Fibroblast of skin of left quadriceps (primary cell): ENCODE measurements around the gene KDM2B.

Experiments
- DNase-seq, 2 experiments: peaks; one replicate each; pipeline ENCODE4 v3.0.0-alpha.2; 2013; ENCODE audit warnings: low read depth in 2 of 2

KDM2B gene

DNA sequence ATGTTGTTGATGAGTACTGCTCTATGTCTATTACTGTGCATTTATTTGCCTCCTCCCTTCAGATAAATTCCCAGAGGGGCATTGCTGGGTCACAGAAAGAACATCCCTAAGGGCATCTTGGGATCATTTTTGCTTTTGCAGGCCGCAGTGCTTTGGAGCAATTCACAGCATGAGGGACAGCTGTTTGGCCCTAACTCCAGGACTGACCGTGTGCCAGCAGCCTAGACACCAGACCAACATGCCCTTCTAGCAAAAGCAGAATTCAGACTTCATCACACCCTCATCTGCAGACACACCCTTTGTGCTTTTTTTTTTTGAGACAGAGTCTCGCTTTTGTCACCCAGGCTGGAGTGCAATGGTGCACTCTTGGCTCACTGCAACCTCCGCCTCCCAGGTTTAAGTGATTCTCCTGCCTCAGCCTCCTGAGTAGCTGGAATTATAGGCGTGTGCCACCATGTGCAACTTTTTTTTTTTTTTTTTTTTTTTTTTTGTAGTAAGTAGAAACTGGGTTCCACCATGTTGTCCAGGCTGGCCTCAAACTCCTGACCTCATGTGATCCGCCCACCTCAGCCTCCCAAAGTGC, 149.9 kb downstream of the KDM2B start:
- DNase-seq, result no peak

DNA sequence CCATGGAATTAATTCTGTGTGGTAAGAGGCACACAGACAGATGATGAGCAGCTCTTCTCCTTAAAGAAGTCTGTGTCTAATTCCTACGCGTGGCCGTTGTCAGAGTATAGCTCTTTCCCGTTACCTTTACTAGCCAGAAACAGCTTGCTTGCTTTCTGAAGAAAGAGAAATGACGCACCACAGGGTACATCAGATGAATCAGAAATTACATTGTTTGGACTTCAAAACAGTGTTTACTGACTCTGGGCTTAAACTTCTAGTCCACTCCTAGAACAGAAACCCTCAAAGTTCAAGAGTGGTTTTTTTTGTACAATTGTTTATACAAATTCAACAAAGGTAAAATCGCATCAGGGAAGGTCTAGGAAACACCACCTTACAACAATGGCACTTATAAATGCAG, 151.9 kb downstream of the KDM2B start:
- DNase-seq, result no peak

DNA sequence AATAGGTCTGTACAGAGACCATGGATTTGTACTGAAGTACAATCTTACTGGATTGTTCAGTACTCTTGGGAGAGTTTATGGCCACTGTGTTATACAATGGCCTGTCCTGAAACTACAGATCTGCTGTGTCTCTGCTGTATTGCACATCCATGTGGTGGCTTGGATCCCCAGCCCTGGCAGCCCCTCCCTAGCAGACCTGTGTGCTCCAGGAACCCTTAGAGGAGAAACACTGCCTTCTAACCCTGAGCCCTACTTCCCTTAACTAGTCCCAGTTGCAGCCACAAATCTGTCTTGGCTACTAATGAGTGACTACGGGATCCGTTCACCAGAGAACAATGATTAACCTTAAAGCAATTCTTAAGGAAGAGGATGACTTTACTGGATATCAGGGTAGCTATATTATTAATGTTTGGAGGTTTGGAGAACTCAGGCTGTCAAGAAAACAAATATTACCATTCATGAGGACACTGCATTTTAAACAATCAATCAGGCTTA, 153.2 kb downstream of the KDM2B start:
- no peak for DNase-seq

DNA sequence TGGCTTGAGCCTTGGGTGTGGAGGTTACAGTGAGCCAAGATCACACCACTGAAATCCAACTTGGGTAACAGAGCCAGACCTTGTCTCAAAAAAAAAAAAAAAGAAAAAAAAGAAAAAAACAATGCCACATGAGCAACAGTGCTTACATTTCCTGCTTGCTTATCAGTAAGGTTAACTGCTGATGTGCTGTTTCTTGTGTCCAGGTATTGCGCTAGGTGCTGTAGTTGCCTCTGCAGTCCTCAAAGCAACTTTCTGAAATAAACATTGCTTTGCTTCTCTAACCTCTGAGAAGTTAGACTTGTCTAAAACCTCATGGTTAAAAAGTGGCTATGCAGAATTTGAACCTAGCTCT, 156.2 kb downstream of the KDM2B start:
- no peak for DNase-seq

DNA sequence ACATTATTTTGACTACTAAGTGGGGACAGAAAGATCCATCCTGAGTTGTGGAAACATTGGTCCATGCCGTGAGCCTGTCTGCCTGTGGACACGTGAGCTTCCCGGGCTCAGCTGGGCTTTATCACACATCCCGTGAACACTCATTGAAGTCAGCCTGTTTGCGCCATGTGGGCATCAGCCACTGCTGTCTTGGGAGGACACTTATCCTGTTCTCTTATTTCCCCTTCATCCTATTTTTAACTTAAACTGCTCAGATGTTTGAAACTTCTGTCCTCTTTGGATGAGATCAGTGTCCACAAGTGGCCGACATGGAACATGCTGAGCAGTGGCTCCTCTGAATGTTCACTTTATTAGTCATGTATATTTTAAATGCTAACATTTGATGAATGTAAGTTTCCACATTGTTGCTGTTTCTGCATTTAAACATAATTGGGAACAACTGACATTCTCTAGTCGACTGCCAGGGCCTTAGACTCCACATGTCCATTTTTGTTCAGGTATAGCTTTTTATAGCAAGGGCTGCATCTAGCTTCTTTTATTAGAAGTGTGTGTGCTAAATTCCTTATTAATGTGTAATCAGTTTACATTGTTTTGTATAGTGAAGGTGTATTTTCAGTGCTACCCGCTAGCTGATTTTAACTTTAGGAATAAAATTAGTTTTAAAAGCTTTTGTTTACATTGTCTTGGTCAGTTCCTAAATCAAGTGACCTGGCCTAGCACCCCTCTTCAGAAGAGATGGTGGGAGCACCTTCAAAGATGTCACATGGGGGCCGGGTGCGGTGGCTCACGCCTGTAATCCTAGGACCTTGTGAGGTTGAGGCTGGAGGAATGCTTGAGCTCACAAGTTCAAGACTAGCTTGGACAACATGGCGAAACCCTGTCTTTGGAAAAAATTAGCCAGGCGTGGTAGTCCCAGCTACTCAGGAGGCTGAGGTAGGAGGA, 156.9 kb downstream of the KDM2B start:
- DNase-seq, result peak in 1 of 2 experiments; percentile 14

DNA sequence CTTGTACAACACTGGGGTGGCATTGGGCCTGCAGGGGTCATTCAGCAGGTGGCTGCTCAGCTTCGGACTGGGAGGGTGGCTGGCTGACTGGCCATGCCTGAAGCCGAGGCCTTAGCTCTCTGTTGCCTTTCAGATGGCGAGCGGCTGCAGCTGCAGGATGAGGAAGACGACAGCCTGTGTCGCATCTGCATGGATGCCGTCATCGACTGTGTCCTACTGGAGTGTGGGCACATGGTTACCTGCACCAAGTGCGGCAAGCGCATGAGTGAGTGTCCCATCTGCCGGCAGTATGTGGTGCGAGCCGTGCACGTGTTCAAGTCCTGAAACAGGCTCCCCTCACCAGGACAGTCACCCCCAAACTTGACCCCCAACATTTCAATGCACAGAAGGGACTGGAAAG, 157.6 kb downstream of the KDM2B start:
- no peak for DNase-seq

DNA sequence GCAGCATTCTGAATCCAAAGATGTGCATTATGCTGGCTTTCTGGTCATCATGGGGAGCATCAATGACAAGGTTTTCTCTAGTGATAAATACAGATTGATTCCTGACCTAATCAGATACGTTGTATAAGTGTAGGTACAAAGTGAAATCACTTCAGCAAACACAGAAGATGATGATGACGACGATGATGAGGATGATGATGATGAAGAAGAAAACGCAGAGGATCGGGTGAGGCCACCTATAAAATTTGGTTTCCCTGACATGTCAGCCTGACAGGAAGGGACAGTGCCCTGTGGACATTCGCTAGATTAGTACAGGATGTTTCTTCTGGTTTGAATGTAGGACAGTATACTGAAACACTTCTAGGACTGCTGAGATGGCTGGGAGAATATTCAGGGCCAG, 160.7 kb downstream of the KDM2B start:
- DNase-seq, result no peak

DNA sequence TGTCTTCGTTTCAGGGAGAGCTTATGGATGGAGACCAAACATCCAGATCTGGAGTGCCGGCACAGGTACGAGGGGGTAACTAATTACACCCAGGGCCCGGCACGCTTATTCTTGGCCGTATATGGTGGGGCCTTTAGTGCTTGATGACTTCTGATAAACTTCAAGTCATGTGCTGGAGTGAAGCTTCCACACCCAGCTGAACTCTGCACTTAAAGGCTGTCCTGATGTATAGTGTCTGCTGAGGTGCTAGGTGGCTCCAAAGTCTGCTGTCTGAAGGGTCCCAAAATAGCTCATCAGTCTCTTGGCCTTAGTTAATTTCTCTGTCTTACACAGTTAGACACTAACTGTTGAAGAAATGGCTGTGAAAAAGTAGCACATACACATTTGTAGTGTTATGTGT, 163.0 kb downstream of the KDM2B start:
- DNase-seq, result no peak

DNA sequence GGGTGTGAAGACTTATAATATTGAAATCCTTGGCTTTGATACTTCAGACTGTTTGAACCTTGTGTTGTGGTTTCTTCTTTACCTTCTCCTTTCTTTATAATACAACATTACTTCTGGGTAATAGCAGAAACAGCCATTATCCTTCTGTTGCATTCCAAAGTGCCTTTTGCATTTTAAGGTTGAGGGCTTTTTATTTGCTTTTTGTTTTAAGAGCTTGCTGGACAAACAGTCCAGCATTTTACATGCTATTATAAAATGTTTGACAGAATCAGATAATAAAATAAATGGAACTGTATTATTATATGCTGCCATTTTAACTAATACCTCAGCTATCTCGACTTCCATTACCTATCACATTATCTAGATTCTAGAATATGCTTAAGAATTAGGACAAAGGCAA, 166.9 kb downstream of the KDM2B start:
- DNase-seq, result no peak

DNA sequence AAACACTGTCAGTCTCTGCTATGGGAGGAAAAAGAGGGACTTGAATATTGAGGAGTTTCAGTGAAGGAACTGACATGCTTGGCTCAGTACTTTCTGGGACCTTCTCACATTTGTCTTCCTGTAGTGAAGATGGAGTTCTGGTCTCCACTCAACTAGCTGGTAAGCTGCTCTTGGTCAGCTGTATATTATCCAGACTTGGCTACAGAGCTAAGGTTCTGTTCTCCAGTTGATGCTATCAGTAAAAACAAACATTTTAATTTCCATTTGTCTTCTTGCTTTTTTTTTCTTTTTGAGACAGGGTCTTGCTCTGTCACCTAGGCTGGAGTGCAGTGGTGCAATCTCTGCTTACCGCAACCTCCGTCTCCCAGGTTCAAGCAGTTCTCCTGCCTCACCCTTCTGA, 175.6 kb downstream of the KDM2B start:
- DNase-seq, result no peak

DNA sequence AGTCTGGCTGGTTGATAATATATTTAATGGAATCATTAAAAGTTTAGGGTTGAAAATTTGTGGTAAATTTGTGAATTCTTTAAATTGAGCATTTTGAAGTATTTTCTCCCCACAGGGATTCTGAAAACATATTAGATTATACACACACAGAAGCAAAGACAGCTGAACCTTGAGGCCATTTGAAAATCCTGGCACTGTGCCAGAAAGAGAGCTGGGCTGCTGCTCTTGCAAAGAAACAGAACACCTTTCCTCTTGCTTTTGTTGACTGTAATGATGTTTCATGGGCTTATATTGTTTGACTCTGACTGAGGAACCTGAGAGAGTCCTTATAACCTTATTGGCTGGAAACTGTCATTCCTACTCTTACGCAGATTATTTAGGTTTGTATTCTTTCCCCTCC, 176.1 kb downstream of the KDM2B start:
- DNase-seq, result no peak

DNA sequence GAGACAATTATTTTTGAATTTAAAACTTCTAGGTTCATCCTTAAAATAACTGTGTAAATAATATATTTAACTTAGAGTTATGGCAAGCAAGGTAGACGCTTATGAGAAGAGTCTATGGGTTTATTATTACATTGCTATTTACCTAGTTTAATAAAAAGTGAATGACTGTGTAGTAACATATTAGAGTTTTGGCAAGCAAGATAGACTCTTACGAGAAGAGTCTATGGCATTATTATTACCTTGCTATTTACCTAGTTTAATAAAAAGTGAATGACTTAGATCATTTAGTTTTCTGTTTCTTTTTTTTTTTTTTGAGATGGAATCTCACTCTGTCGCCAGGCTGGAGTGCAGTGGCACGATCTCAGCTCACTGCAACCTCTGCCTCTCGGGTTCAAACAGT, 177.1 kb downstream of the KDM2B start:
- DNase-seq, result no peak

DNA sequence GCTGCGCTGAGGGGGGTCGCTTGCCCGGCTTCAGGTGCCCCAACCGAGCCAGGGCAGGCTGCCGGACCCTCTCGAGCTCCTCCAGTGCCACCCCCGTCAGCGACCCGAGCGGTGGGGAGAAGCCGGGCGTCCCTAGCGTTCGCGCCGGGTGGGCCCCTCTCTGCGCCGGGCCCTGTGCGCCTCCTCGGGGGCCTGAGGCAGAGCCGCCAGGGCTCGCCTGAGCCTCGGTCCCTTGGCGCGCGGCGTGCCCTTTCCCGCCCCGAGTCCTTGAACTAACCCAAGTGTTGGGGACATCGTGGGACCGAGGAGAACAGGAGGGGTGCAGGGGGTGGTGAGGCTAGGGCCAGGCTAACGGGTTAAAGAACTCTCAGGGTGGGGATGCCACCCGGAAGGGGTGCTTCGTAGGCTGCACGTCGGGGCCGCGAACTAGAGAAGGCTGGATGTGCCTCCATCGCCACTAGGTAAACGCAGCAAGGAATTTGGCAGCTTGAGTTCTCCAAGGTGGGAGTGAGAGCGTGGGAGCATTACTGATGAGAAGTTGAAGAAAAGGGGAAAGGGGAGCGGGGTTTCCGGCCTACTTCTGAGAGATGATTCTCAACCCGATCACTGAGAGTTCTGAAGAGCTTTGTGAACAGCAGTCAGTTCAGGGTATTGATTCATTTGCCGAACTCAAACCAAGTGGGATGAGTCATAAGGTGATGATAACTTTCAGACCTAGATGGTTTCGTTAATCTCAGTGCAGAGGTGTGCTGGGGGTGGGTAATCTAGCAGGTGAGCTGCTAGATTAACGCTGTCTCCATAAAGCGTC, 180.3 kb downstream of the KDM2B start:
- no peak for DNase-seq

DNA sequence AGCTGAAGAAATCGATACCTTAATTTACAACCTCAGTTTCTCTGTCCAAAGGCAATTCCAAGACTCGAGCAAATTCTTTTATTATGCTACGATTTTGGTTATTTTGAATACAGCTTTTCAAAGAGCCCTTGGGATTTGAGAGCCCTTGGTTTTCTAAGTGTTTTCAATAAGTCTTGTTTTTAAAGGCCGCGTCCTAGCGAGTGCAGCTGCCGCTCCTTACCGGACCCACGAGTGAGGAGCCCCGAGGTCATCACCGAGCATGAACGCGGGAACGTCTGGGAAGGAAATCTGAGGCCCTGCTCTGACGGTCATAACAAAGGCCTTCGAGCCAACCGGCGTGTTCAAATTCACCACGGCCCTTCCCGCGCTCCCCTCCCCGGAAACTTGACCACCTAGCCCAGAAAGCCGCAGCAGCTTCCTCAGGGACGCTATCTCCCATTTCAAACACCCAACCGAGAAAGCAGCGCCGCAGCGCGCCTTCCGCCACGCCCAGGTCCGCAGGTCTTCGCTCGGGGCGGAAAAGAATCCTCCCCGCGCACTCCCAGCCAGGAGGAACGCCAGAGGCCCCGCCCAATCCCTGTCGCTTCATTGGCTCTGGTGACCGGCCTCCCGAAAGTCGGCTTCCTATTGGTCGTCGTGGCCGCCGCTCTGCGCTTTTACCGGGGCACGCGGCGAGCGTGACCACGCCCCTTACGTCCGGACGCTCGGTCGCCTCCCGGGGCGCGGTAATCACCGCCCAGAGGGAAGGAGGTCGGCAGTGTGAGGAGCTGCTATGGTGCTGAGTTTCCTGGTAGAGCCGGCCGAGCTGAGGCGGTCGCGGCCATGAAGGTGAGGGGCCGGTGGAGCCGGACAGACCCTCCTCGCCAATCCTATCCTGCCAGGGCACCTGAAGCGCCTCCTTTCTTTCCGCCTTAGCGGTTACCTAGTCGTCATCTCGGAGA, 181.2 kb downstream of the KDM2B start, which contains the start of gene RNF34:
Gene RNF34 (plus strand): TSS at position 728 of the 941 bp plus-strand sequence. CDS start 95 bp downstream, at position 823.
- DNase-seq, result peak; percentile 96

DNA sequence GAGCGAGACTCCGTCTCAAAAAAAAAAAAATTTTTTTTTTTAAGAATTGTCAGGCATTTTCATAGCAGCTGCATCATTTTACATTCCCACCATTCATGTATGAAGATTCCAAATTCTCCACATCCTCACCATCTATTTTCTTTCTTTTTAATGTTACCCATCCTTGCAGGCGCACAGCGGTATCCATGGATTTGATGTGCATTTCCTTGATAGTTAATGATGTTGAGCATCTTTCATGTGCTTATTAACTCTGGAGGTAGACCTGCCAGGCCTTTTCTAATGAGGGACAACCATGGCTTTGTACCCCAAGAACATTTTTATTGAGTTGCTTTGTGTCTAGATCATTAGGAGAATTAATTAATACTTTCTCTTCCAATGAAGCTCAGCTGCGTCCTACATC, 182.5 kb downstream of the KDM2B start:
- no peak for DNase-seq

DNA sequence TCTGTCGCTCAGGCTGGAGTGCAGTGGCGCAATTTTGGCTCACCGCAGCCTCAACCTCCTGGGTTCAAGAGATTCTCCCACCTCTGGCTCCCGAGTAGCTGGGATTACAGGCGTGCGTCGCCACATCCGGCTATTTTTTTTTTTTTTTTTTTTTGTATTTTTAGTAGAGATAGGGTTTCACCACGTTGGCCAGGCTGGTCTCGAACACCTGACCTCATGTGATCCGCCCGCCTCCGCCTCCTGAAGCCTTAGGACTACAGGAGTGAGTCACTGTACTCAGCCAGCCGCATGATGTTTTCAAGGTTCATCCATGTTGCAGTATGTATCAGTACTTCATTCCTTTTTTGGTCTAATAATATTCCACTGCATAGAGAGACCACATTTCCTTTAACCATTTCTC, 183.3 kb downstream of the KDM2B start:
- DNase-seq, result no peak

DNA sequence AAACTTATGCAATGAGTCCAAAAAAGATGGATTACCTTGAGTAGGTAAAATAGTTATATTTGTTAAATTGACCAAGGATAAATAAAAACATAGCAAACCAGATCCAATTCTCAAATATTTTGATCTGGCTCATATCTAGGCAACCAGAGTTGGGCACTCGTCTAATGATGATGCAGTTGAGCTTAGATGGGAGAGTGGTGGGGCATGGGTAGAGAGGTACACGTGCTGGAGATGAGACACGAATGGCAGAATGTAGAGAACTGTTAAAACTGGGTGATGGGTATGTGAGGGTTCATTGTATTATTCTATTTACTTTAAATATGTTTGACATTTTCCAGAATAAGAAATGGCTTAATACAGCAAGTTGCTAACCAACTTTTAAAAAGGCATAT, 188.5 kb downstream of the KDM2B start:
- no peak for DNase-seq

DNA sequence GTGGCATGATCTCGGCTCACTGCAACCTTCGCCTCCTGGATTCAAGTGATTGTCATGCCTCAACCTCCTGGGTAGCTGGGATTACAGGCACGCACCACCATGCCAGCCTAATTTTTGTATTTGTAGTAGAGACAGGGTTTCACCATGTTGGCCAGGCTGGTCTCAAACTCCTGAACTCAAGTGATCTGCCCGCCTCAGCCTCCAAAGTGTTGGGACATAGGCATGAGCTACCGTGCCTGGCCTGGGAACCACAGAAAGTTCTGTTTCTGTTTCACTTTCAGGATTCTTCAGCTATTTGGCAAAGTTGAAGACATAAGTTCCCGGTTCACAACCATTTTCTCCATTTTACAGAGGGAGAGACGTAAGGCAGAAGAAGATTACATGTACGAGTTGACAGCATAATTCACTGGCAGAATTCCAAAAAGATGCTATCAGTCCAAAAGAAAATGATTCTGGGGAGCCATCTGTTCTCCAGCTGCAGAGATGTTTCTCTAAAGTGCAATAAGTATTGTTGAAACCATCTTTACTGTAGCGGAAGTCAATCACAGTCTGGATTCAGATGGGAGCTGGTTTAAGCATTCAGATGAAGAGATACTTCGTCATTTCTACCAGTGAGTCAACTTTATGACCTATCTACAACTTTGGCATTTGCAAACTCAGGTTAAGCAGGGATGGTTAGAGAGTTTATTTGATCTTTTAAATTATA, 189.1 kb downstream of the KDM2B start:
- DNase-seq, result peak; percentile 64 to 65

DNA sequence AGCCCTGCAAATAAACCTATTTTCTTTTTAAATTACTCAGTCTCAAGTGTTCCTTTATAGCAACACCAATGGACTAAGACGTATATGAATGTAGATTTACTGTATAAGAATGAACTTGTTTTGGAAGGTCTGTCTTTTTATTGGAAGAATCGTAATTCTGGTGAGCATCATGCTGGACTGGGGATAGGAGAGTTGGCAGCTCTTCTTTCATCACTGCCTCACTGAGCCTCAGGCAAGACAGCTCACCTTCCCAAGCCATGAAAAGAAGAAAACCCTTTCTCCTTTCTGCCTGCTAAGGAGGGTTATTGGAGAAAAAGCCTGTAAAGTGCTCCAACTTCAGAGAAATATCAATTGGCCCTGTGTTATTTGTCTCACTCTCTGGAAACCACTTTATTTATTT, 190.0 kb downstream of the KDM2B start:
- no peak for DNase-seq

DNA sequence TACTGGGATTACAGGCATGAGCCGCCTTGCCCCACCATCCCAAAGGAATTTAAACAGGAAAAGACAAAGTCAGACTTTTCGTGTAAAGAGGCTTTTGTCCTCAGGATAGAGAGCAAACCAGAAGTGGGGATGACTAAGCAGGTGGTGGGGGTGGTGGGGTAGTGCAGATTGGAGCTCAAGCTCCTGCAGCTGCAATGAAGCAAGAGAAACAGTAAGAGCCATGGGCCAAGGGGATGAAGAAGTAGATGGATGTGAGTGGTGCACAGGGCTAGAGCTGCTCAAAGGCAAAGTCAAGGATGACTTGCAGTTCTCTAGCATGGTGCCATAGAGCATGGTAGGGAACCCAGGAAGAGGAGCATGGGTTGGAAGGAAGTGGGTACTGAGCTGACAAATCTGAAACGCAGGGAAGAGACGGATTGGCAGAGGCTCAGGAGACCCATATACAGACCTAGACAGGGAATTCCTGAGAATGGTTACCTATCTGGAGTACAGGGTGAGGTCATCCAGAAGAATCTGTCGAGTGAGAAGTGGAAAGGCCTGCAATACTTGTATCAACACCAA, 192.3 kb downstream of the KDM2B start:
- peak; percentile 48 to 62 for DNase-seq
